ENCODE measurements around the gene NRCAM. TPM values are rescaled to one million over a fixed set of nuclear protein-coding genes. Genes with fewer than 3 reads are reported as not detected.

NRCAM gene
- polyA plus RNA-seq, 2 of the 4 experiments (the other 2 are of a cell fraction) = 129 to 210 TPM

DNA sequence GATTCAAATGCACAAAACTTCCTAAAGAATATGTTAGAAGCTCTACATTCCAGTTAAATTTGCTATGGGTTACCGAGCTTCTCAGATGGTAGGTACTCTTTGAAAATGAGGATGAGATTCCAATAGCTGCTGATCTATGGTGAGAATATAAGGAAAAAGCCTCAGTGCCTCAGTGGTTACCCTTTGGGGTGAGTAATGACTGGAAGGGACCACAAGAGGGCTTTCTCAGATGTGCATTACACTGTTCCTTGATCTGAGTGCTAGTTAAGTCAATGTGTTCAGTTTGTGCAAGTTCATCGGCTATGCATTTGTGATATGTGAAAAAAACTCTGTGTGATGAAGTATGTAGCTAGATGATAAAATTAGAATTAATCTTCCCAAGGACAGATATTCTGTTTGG, 3.5 kb downstream of the NRCAM start:
- CTCF ChIA-PET = interaction anchor here (0.6 to 3.1 kb wide), 27 partner anchors 9 to 1314 kb away, joined by 3 to 19 read pairs (median 3); no protein-coding TSS in a partner anchor
- TF ChIP-seq RNF2 (IDR thresholded peaks at IDR 0.05; ENCODE audit: borderline replicate concordance, low read depth) = no peak
- TF ChIP-seq BHLHE40 (IDR thresholded peaks at IDR 0.05; ENCODE audit: low read depth, low read length) = no peak
- peak; percentile 43 to 50 for TF ChIP-seq RAD21 (conservative IDR thresholded peaks at IDR 0.05 in 1 of 2, IDR thresholded peaks at IDR 0.05 in 1 of 2)
- no peak for TF ChIP-seq CBX8 (IDR thresholded peaks at IDR 0.05)
- no peak for TF ChIP-seq FOSB (CRISPR knock-in tag; IDR thresholded peaks at IDR 0.05)
- TF ChIP-seq, protein P1, sequence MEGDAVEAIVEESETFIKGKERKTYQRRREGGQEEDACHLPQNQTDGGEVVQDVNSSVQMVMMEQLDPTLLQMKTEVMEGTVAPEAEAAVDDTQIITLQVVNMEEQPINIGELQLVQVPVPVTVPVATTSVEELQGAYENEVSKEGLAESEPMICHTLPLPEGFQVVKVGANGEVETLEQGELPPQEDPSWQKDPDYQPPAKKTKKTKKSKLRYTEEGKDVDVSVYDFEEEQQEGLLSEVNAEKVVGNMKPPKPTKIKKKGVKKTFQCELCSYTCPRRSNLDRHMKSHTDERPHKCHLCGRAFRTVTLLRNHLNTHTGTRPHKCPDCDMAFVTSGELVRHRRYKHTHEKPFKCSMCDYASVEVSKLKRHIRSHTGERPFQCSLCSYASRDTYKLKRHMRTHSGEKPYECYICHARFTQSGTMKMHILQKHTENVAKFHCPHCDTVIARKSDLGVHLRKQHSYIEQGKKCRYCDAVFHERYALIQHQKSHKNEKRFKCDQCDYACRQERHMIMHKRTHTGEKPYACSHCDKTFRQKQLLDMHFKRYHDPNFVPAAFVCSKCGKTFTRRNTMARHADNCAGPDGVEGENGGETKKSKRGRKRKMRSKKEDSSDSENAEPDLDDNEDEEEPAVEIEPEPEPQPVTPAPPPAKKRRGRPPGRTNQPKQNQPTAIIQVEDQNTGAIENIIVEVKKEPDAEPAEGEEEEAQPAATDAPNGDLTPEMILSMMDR (IDR thresholded peaks at IDR 0.05) = peak; percentile 56
- TF ChIP-seq, protein P2, sequence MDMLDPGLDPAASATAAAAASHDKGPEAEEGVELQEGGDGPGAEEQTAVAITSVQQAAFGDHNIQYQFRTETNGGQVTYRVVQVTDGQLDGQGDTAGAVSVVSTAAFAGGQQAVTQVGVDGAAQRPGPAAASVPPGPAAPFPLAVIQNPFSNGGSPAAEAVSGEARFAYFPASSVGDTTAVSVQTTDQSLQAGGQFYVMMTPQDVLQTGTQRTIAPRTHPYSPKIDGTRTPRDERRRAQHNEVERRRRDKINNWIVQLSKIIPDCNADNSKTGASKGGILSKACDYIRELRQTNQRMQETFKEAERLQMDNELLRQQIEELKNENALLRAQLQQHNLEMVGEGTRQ (IDR thresholded peaks at IDR 0.05) = no peak
- TF ChIP-seq HEYL (CRISPR knock-in tag; IDR thresholded peaks at IDR 0.05) = no peak
- TF ChIP-seq SMC3 (IDR thresholded peaks at IDR 0.05) = peak; percentile 57
- POLR2A ChIA-PET = no interaction called here
- H3K27ac ChIP-seq = peak overlapping the region; percentile 44 to 90; a peak in 4 of 6 replicates
- peak; percentile 61 for FAIRE-seq
- no peaks in the 10 kb centered on the region for H3K9me3 ChIP-seq
- H3K4me1 ChIP-seq = peaks cover 76% of the 10 kb centered on the region
- peak in 1 of 2 experiments; percentile 18; a peak in 2 of 6 replicates for ATAC-seq
- peak overlapping the region; percentile 83 for H3K4me2 ChIP-seq
- DNase-seq (ENCODE audit: low read depth in 1 of 2, low spot score in 1 of 2) = peak; percentile 52 to 63
- WGBS (ENCODE audit: missing lambda C conversion rate) = 21% methylated on average over 2 of the region's 2 CpGs
- H3K4me3 ChIP-seq = peak overlapping the region; percentile 76; the same call in 1 of the 3 replicates

DNA sequence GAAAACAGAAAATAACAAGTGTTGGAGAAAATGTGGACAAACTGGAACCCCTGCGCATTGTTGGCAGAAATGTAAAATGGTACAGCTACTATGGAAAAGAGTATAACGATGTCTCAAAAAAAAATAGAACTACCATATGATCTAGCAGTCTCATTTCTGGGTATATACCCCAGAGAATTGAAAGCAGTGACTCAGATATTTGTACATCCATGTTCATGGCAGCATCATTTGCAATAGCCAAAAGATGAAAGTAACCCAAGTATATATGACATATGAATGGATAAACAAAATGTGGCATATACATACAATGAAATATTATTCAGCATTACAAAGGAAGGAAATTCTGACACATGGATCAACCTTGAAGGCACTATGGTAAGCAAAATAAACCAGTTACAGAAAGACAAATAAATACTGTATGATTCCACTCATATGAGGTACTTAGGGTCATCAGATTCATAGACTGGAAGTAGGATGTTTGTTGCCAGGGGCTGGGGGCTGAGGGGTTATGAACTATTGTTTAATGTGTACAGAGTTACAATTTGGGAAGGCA, 4.9 kb downstream of the NRCAM start:
- Histone ChIP-seq H3K9me3 (no peaks in the 10 kb centered on the region), H3K4me3 (no peak overlapping the region), H3K4me2 (peak overlapping the region; percentile 83), H3K27ac (peak overlapping the region in 1 of 2 experiments; percentile 44; a peak in 3 of 6 replicates), H3K4me1 (peaks cover 79% of the 10 kb centered on the region)
- DNase-seq (ENCODE audit: low read depth in 1 of 2, low spot score in 1 of 2) (no peak), ATAC-seq (no peak), FAIRE-seq (peak; percentile 72)
- POLR2A ChIA-PET = no interaction called here
- CTCF ChIA-PET = interaction anchor here (1.2 kb wide), 1 partner anchor 46 kb away, joined by 3 read pairs; no protein-coding TSS in a partner anchor
- TF ChIP-seq RNF2 (IDR thresholded peaks at IDR 0.05; ENCODE audit: borderline replicate concordance, low read depth) = no peak
- no peak for TF ChIP-seq FOXS1 (CRISPR knock-in tag; IDR thresholded peaks at IDR 0.05)
- TF ChIP-seq HOXA7 (CRISPR knock-in tag; IDR thresholded peaks at IDR 0.05) = no peak
- no peak for TF ChIP-seq ZC3H11A (IDR thresholded peaks at IDR 0.05)
- no peak for TF ChIP-seq RFX5 (IDR thresholded peaks at IDR 0.05)
- TF ChIP-seq, protein P3, sequence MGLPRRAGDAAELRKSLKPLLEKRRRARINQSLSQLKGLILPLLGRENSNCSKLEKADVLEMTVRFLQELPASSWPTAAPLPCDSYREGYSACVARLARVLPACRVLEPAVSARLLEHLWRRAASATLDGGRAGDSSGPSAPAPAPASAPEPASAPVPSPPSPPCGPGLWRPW (IDR thresholded peaks at IDR 0.05) = no peak
- TF ChIP-seq, protein P4, sequence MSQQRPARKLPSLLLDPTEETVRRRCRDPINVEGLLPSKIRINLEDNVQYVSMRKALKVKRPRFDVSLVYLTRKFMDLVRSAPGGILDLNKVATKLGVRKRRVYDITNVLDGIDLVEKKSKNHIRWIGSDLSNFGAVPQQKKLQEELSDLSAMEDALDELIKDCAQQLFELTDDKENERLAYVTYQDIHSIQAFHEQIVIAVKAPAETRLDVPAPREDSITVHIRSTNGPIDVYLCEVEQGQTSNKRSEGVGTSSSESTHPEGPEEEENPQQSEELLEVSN (IDR thresholded peaks at IDR 0.05; ENCODE audit: borderline replicate concordance, low read depth) = no peak
- TF ChIP-seq, protein P5, sequence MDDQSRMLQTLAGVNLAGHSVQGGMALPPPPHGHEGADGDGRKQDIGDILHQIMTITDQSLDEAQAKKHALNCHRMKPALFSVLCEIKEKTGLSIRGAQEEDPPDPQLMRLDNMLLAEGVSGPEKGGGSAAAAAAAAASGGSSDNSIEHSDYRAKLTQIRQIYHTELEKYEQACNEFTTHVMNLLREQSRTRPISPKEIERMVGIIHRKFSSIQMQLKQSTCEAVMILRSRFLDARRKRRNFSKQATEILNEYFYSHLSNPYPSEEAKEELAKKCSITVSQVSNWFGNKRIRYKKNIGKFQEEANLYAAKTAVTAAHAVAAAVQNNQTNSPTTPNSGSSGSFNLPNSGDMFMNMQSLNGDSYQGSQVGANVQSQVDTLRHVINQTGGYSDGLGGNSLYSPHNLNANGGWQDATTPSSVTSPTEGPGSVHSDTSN (IDR thresholded peaks at IDR 0.05) = no peak
- TF ChIP-seq ESRRA (IDR thresholded peaks at IDR 0.05; ENCODE audit: borderline replicate concordance, low read length) = no peak
- no peak for TF ChIP-seq RAD21 (conservative IDR thresholded peaks at IDR 0.05 in 1 of 2, IDR thresholded peaks at IDR 0.05 in 1 of 2)
- TF ChIP-seq NPAS2 (CRISPR knock-in tag; IDR thresholded peaks at IDR 0.05; ENCODE audit: borderline replicate concordance) = no peak
- TF ChIP-seq, protein P6, sequence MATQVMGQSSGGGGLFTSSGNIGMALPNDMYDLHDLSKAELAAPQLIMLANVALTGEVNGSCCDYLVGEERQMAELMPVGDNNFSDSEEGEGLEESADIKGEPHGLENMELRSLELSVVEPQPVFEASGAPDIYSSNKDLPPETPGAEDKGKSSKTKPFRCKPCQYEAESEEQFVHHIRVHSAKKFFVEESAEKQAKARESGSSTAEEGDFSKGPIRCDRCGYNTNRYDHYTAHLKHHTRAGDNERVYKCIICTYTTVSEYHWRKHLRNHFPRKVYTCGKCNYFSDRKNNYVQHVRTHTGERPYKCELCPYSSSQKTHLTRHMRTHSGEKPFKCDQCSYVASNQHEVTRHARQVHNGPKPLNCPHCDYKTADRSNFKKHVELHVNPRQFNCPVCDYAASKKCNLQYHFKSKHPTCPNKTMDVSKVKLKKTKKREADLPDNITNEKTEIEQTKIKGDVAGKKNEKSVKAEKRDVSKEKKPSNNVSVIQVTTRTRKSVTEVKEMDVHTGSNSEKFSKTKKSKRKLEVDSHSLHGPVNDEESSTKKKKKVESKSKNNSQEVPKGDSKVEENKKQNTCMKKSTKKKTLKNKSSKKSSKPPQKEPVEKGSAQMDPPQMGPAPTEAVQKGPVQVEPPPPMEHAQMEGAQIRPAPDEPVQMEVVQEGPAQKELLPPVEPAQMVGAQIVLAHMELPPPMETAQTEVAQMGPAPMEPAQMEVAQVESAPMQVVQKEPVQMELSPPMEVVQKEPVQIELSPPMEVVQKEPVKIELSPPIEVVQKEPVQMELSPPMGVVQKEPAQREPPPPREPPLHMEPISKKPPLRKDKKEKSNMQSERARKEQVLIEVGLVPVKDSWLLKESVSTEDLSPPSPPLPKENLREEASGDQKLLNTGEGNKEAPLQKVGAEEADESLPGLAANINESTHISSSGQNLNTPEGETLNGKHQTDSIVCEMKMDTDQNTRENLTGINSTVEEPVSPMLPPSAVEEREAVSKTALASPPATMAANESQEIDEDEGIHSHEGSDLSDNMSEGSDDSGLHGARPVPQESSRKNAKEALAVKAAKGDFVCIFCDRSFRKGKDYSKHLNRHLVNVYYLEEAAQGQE (IDR thresholded peaks at IDR 0.05) = no peak
- TF ChIP-seq HEYL (CRISPR knock-in tag; IDR thresholded peaks at IDR 0.05) = no peak
- TF ChIP-seq ZSCAN20 (CRISPR knock-in tag; IDR thresholded peaks at IDR 0.05) = no peak
- no peak for TF ChIP-seq CHD4 (IDR thresholded peaks at IDR 0.05; ENCODE audit: borderline replicate concordance)
- WGBS (ENCODE audit: missing lambda C conversion rate) = 86% methylated on average over 2 of the region's 2 CpGs
